Mesothelial cell of epicardium (in vitro differentiated cells): Measurements from ENCODE around the gene RAB44. TPM values are rescaled to one million over a fixed set of nuclear protein-coding genes. Genes with fewer than 3 reads are reported as not detected.

ENCODE experiments used
- DNase-seq, 2 experiments: peaks; one replicate each; pipeline ENCODE4 v3.0.0; 2021; ENCODE audit warnings: low spot score in 2 of 2; ENCODE audit not compliant: unreplicated experiment in 2 of 2
- H3K27ac Mint-ChIP-seq: 2 replicates; pipeline ENCODE4 v1.8.0; 2021; ENCODE audit warnings: mixed read lengths
- H3K27me3 Mint-ChIP-seq: 2 replicates; pipeline ENCODE4 v1.8.0; 2021; ENCODE audit warnings: low read depth, mixed read lengths
- H3K36me3 Mint-ChIP-seq: 2 replicates; pipeline ENCODE4 v1.8.0; 2021; ENCODE audit warnings: mixed read lengths
- H3K4me1 Mint-ChIP-seq: 2 replicates; pipeline ENCODE4 v1.8.0; 2021; ENCODE audit warnings: mixed read lengths
- H3K4me3 Mint-ChIP-seq: 2 replicates; pipeline ENCODE4 v1.8.0; 2021; ENCODE audit warnings: mild to moderate bottlenecking, moderate library complexity, mixed read lengths
- H3K9me3 Mint-ChIP-seq: 2 replicates; pipeline ENCODE4 v1.8.0; 2021; ENCODE audit warnings: mixed read lengths
- CTCF ChIP-seq: fragments of 200-600 bp; sonication (generic); IDR thresholded peaks from one replicate; pipeline ENCODE4 v1.5.0; 2021; ENCODE audit warnings: antibody characterized with exemption; ENCODE audit not compliant: unreplicated experiment
- total RNA-seq: library from RNA; stranded (reverse); gene quantifications from 3 replicates; pipeline ENCODE4 v1.2.1, GENCODE V29; 2021

RAB44 gene
- total RNA-seq, 1 donor from 2014 or later, result 0.07 TPM

DNA sequence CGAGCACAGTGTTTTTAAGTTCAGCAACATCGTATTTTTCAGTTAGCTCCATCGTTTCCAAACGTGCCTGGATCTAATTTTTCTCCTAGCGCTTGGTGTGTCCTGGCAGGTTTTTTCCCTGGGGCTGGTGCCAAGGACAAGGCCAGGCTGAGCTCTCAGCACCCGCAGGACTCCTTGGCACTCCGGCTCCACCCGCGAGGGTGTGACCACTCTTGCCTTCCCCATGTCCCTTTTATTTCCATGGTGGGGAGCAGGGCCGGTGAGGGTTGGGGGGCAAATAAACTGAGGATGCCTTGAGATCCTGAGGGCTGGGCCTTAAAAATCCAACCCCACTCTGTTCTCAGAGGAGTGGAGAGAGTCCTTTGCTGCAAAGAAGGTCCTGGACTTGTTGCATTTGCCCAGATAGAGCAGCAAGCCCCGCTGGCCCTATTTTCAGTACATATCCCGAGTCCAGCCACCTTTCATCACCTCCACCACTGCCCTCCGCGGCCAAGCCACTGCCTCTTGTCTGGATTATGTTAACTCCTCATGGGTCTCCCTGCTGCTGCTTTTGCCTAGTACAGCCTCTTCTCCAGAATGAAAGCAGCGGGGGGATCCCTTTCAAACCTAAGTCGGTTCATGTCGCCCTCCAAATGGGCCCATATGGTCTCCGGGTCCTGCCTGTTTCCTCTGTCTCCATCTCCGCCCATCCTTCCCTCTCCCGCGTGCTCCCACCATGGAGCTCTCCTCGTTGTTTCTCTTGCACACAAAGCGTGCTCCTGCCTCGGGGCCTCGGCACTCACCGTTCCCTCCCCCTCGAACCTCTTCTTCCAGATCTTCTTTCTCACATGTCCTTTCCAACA, 4.5 kb upstream of the RAB44 start:
- Mint-ChIP-seq H3K4me1 (no peaks in the 10 kb centered on the region), H3K27me3 (no peaks in the 10 kb centered on the region), H3K4me3 (no peak overlapping the region), H3K9me3 (peaks cover 8% of the 10 kb centered on the region), H3K36me3 (no peaks in the 10 kb centered on the region), H3K27ac (no peak overlapping the region)
- TF ChIP-seq CTCF, result no peak
- no peak for DNase-seq

- DNase-seq, result no peak
- H3K36me3 Mint-ChIP-seq, result no peaks in the 10 kb centered on the region
These were observed 3.0 kb upstream of the RAB44 start for GRCh38 chr6:36694616-36695015.

GRCh38 chr6:36695414-36695813, 2.2 kb upstream of the RAB44 start:
- Mint-ChIP-seq H3K9me3 (peaks cover 8% of the 10 kb centered on the region), H3K4me3 (no peak overlapping the region)
- no peak for DNase-seq

More at GRCh38 chr6:36694616-36695015, 3.0 kb upstream of the RAB44 start:
- Mint-ChIP-seq H3K4me1 (no peaks in the 10 kb centered on the region), H3K27me3 (peaks cover 8% of the 10 kb centered on the region), H3K4me3 (no peak overlapping the region), H3K27ac (no peak overlapping the region), H3K9me3 (peaks cover 8% of the 10 kb centered on the region)
- TF ChIP-seq CTCF, result no peak

GRCh38 chr6:36698196-36698595, 570 bp downstream of the RAB44 start:
- Mint-ChIP-seq H3K27ac (no peak overlapping the region), H3K4me1 (no peaks in the 10 kb centered on the region), H3K9me3 (no peaks in the 10 kb centered on the region), H3K4me3 (no peak overlapping the region), H3K36me3 (no peaks in the 10 kb centered on the region), H3K27me3 (peaks cover 8% of the 10 kb centered on the region)
- no peak for TF ChIP-seq CTCF
- DNase-seq, result no peak

More at GRCh38 chr6:36695414-36695813, 2.2 kb upstream of the RAB44 start:
- TF ChIP-seq CTCF, result no peak
- Mint-ChIP-seq H3K27ac (no peak overlapping the region), H3K36me3 (no peaks in the 10 kb centered on the region), H3K27me3 (peaks cover 8% of the 10 kb centered on the region), H3K4me1 (no peaks in the 10 kb centered on the region)

DNA sequence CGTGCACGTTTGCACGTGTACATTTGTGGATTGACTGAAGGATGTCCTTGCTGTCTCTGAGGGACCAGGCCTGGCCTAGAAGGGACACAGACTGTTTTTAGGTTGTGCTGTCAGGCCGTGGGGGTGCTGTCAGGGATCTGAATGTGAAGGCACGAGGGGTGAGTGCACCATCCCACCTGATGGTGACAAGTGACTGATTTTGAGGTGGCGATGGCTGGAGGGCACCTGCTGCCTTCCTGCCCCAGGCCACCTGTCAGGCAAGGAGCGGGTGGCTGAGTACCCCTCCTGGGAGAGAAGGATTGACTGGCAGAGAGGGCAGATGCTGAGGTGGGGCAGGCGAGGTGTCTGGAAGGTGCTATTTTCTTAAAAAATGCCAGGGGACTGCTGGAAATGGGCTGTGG, 1.2 kb downstream of the RAB44 start:
- DNase-seq, result no peak
- TF ChIP-seq CTCF, result no peak
- Mint-ChIP-seq H3K36me3 (no peaks in the 10 kb centered on the region), H3K27ac (no peak overlapping the region), H3K4me1 (no peaks in the 10 kb centered on the region), H3K27me3 (peaks cover 8% of the 10 kb centered on the region), H3K4me3 (no peak overlapping the region), H3K9me3 (no peaks in the 10 kb centered on the region)
